HL-60/S4 treated with phorbol 12-myristate 13-acetate at 8.2 ng/mL for 4 days and 3 days (cell line): ENCODE data around the gene LMO2.
"Not testable (repeated sequence)": the region's sequence is repeated elsewhere in the genome, so short reads cannot be mapped to it uniquely, and the experiment has no call there.

Source experiments
- in situ Hi-C: fragments of 300-500 bp; cut with MboI; formaldehyde crosslinking; loops from 2 replicates; pipeline ENCODE4 v1.15.0; 2022; ENCODE audit warnings: low sequenced_read_pairs

Gene LMO2

DNA sequence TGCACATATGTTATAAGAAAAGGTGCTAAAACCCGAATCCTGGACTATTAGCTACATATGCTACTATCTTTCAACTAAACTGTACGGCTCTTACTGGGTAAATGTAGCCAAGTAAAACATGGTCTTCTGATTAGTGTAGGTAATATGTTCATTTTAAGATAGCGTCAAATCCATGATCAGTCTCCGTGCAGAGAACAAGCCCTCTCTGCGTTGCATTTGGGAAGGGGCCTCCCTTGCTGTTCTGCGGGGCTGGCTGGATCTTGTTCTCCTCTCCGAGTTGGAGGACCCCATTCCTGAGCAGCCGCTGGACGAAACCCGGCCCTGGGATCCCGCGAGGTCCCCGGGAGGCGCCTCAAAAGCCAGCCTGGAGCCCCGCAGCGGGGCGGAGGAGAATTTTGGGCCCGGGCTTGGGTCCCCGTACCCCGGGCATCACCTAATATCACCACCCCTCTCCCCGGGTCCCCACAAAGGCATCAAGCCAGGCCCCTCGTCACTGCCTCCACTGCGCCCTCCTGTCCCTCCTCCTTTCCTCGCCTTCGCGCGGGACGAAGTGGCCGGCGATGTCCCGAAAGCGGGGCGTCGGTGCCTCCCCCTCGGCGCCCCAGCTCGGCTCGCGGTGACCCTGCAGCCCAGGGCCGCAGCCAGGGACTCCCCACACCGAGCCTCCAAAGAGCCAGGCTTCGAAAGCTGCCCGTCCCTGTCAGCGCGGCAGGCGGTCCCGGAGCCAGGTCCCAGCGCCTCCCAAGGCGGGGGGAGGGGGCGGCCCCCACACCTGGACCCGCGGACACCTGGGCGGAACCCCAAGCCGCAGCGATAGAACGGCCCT lies 63.1 kb downstream of the LMO2 start:
- in situ Hi-C loops, result no loop called here

DNA sequence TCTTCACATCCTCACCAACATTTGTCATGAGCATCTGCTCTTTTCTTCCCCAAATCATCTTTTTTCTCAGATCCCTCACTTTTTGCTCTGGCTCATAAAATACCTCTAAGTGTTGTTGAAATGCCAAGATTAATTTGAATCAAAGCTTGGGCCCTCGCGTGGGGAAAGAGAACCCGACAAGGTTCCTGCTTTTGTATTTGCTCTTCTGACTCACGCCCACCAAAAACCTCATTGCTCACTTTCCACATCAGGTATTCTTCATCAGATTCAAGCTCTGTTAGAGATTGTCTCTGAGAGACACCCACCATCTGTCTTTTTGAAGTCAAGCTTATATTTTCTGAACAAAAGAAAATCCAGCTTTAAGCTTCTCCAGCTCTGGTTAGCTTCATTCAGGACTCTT lies 64.7 kb downstream of the LMO2 start:
- in situ Hi-C loops, result no loop called here

DNA sequence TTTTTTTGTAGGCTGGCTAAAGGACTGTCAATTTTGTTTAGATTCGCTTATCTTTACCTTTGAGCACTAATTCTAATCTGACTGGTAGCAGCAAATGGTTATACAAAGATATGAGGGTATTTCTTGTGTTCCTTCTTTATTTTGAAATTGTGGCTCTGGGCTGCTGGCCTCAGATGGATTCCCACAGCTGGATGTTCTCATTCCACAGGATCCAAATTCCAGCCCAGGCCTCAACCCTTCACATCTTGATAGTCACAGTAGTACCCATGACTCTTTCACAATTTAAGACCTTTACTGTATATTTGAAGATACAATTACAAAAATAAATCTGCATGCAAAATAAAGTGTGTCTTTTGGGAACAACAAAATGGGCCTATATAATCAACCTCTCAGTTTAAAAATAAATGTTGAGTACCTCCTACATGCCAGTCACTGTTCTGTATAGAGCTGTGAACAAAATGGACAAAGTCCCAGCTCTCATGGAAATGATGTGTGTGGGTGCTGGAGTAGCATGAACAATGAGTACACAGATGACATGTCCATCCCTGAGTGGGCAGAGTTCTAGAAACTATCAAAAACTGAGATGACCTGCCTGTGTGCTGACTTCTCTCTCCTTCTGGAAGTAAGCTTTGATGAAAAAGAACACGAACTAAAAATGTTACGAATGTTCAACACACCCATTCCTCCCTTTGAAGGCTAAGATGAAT lies 65.9 kb downstream of the LMO2 start:
- in situ Hi-C loops, result no loop called here

DNA sequence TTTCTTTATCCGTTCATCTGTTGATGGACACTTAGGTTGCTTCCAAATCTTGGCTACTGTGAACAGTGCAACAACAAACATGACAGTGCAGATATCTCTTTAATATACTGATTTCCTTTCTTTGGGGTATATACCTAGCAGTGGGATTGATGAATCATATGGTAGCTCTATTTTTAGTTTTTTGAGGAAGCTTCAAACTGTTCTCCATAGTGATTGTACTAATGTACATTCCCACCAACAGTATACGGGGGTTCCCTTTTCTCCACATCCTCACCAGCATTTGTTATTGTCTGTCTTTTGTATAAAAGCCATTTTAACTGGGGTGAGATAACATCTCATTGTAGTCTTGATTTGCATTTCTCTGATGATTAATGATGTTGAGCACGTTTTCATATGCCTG lies 68.9 kb downstream of the LMO2 start:
- in situ Hi-C loops, result not testable (repeated sequence)

DNA sequence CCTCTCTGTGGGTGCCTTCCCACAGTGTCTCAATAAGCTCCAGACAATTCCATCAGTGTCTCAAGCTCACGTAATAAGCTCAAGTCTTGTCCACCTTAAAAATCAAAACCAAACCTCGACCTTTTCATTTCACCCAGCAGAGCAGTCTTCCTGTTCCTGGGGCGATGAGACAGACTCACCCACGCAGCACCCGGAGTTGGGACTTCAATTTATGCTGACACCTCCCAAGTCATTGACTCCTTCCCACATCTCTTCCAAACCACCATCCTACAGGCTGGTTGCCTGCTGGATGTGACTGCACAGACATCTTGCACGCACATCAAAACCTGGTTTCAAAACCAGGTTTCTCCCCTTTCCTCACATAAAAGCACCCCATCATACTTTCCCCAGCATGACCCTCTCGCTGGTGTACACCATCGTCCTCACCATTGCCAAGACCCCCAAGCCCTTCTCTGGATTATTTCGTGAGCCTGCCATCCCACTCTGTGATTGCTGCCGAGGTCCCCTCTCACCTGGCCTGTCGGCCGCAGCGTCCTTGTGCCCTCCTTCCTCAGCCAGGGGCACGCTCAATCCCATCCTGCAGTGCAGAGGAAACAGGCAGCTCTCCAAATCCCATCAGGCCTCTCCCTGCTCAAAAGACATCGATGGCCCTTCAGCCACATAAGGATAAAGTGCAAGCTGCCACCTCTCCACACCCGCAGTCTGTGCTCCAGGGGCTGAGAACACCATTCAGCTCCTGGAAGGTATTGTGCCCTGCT lies 72.4 kb downstream of the LMO2 start:
- in situ Hi-C loops, result no loop called here
